T-helper 2 cell treated with Interferon-gamma antibody and Interleukin-4, amounts not matched to agents 5 μg/mL and 100 μg/mL, for 36 hours (primary cell): ENCODE data around the gene AADACL4.
A peak's percentile ranks its signal among the peaks of the same experiment; 100 is the strongest.

Experiments used
- DNase-seq: peaks from one replicate; pipeline ENCODE4 v3.0.0; 2021; ENCODE audit warnings: low spot score
- H3K27ac Mint-ChIP-seq: one replicate; pipeline ENCODE4 v1.8.0; 2021; ENCODE audit warnings: mild to moderate bottlenecking, mixed read lengths
- H3K27me3 Mint-ChIP-seq: one replicate; pipeline ENCODE4 v1.8.0; 2021; ENCODE audit warnings: low read depth, mixed read lengths
- H3K36me3 Mint-ChIP-seq: one replicate; pipeline ENCODE4 v1.8.0; 2021; ENCODE audit warnings: low read depth, mixed read lengths
- H3K4me1 Mint-ChIP-seq: one replicate; pipeline ENCODE4 v1.8.0; 2021; ENCODE audit warnings: low read depth, mixed read lengths
- H3K4me3 Mint-ChIP-seq: one replicate; pipeline ENCODE4 v1.8.0; 2022; ENCODE audit warnings: mild to moderate bottlenecking, moderate library complexity, mixed read lengths
- H3K9me3 Mint-ChIP-seq: one replicate; pipeline ENCODE4 v1.8.0; 2021; ENCODE audit warnings: mixed read lengths

AADACL4 gene

GRCh38 chr1:12617511-12617900 is 26.4 kb upstream of the AADACL4 start:
- peak; percentile 45 for DNase-seq
- peak overlapping the region; percentile 97 for H3K27ac Mint-ChIP-seq
- peaks cover 4% of the 10 kb centered on the region for H3K27me3 Mint-ChIP-seq
- H3K9me3 Mint-ChIP-seq, result no peaks in the 10 kb centered on the region
- peak overlapping the region; percentile 99 for H3K4me3 Mint-ChIP-seq
- peaks cover 20% of the 10 kb centered on the region for H3K36me3 Mint-ChIP-seq
- H3K4me1 Mint-ChIP-seq, result peaks cover 61% of the 10 kb centered on the region

DNA sequence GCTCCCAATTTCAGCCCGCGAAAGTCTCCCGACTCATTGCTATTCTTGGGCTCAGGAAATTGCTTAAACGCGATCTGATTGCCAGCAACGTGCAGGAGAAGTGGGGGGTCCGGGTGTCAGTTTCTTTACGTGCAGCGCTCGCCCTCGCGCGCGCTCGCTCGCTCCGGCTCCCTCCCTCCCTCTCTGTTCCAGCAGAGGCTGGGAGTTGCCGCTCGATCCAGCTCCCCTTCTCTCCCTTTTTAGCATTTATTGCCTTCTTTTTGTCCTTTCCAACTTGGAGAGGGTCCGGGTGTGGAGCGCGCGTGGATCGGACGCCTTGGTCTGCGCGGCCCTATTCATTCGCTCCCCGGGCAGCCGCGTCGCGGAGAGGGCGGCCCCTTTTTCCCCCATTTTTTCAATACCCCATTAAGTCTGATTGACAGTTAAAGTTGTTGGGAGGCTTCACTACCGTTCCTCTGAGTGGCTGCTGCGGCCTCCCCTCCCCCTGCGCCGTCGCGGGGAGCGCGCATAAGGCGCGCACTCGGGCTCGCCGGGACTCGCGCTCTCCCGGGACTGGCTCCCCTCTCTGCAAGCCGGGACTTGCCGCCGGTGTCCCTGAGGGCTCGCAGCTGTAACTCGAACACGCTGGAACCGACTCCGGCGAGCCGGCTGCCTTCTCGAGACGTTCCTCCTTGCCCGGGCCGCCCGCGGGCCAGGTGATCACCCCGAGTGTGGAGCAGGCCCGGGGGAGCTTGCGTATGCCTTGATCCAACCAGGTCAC is 25.8 kb upstream of the AADACL4 start, which contains the start of gene DHRS3:
Gene DHRS3, minus strand, starts transcription at position 310 of the 760 bp plus-strand sequence. CDS start 862 bp downstream, outside the sequence.
- peaks cover 55% of the 10 kb centered on the region for H3K4me1 Mint-ChIP-seq
- peak within 1 kb of the TSS; percentile 97 for H3K27ac Mint-ChIP-seq
- H3K9me3 Mint-ChIP-seq, result no peaks in the 10 kb centered on the region
- peaks cover 4% of the 10 kb centered on the region for H3K27me3 Mint-ChIP-seq
- peak; percentile 74 for DNase-seq
- H3K36me3 Mint-ChIP-seq, result peaks cover 15% of the 10 kb centered on the region
- H3K4me3 Mint-ChIP-seq, result peak within 1 kb of the TSS; percentile 99

DNA sequence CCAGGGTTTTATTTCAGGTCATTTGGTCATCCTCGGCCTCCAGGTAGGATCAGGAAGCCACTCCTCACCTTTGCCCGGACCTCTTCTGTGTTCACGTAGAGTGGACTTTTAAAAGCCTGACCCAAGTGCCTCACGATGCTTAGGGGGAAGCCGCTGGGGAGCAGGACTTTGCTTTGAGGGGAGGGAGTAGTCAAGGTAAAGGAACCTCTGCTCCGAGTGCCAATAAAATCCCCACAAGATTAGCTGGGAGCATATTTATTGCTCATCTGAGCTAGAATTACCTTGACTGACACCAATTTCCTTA is 25.3 kb upstream of the AADACL4 start:
- no peak for DNase-seq
- H3K27ac Mint-ChIP-seq, result peak overlapping the region; percentile 97
- H3K4me1 Mint-ChIP-seq, result peaks cover 52% of the 10 kb centered on the region
- H3K9me3 Mint-ChIP-seq, result no peaks in the 10 kb centered on the region
- H3K27me3 Mint-ChIP-seq, result peaks cover 7% of the 10 kb centered on the region
- peak overlapping the region; percentile 99 for H3K4me3 Mint-ChIP-seq
- peaks cover 12% of the 10 kb centered on the region for H3K36me3 Mint-ChIP-seq

DNA sequence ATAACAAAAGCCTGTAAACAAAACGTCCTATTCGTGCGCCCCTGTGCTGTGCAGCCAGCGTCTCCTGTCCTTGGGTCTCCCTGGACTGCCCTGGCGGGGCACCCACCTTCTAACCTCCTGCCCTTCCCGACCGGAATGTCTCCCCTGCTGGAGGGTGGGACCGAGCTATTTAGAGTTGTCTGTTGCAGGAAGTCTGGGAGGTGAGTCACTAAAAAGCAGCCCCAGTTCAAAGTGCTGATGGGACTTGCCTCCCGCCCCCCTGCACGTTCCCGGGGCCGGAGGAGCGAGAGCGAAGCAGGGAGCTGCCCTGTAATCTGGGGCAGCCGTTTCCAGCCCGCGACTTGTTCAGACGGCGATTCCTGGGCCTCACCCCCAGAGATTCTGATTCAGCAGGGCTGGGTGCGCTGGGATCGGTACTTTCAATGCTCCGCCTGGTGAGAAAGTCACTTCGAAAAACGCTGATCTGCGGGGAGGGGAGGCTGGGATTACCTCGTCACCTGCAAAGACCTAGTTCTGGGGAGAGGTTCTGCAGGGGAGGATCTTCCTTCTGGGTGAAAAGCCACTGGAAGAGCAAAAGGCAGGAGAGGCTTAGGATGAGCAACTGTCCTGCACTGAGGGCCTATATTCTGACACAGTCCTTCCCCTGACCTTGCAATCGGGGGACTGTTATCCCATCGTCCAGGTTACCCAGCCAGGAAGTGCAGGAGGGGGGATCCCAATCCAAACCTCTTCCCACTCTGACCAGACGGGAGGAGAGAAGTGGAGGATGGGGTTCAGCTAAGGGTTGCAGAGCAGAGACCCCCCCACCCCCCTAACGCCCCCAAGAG is 24.7 kb upstream of the AADACL4 start:
- Mint-ChIP-seq H3K27ac (peak overlapping the region; percentile 97), H3K36me3 (peaks cover 12% of the 10 kb centered on the region), H3K27me3 (peaks cover 7% of the 10 kb centered on the region), H3K4me3 (peak overlapping the region; percentile 99), H3K9me3 (no peaks in the 10 kb centered on the region), H3K4me1 (peaks cover 50% of the 10 kb centered on the region)
- peak; percentile 70 for DNase-seq

DNA sequence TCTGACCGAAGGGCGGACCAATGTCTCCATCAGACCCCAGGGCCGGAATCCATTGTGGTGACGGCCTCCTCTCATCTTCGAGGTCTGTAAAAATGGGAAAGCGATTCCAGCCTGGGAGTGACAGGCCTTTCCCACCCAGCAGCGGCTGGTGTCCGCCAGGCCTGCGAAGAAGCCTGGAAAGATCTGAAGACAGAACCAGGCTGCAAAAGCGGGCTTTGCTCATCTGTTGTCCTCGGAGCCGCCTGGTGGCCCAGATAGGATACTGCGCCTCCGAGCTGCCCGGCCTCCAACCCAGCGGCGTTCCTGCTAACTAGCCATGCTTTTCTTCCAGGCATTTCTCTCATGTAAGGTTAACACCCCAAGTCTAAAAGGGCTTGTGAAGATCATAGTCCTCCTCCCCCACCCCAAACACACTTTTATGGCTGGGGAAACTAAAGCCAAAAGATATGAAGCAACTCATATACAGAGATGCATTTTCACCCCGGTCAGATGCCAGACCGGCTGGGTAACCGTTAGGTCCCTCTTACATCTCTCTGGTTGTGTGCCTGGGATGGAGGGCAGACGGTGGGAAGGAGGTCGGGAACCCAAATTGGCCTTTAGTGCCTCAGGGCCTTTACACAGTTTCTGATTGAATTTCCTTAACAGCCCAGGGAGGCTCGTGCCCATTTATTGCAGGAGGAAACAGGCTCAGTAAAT is 23.9 kb upstream of the AADACL4 start:
- peaks cover 7% of the 10 kb centered on the region for H3K27me3 Mint-ChIP-seq
- peaks cover 6% of the 10 kb centered on the region for H3K36me3 Mint-ChIP-seq
- peak overlapping the region; percentile 60 for H3K27ac Mint-ChIP-seq
- H3K4me3 Mint-ChIP-seq, result peak overlapping the region; percentile 99
- H3K9me3 Mint-ChIP-seq, result no peaks in the 10 kb centered on the region
- peak; percentile 77 for DNase-seq
- peaks cover 43% of the 10 kb centered on the region for H3K4me1 Mint-ChIP-seq

GRCh38 chr1:12620488-12620865 is 23.4 kb upstream of the AADACL4 start:
- peak overlapping the region; percentile 17 for H3K27ac Mint-ChIP-seq
- H3K9me3 Mint-ChIP-seq, result no peaks in the 10 kb centered on the region
- peak; percentile 52 for DNase-seq
- peaks cover 38% of the 10 kb centered on the region for H3K4me1 Mint-ChIP-seq
- peaks cover 6% of the 10 kb centered on the region for H3K36me3 Mint-ChIP-seq
- peak overlapping the region; percentile 99 for H3K4me3 Mint-ChIP-seq
- peaks cover 7% of the 10 kb centered on the region for H3K27me3 Mint-ChIP-seq

- H3K4me3 Mint-ChIP-seq, result peak overlapping the region; percentile 99
- H3K27ac Mint-ChIP-seq, result peak overlapping the region; percentile 10
- peaks cover 6% of the 10 kb centered on the region for H3K36me3 Mint-ChIP-seq
- H3K27me3 Mint-ChIP-seq, result peaks cover 7% of the 10 kb centered on the region
- DNase-seq, result no peak
- H3K9me3 Mint-ChIP-seq, result no peaks in the 10 kb centered on the region
- H3K4me1 Mint-ChIP-seq, result peaks cover 34% of the 10 kb centered on the region
Observed at GRCh38 chr1:12620931-12621330, 23.0 kb upstream of the AADACL4 start.

DNA sequence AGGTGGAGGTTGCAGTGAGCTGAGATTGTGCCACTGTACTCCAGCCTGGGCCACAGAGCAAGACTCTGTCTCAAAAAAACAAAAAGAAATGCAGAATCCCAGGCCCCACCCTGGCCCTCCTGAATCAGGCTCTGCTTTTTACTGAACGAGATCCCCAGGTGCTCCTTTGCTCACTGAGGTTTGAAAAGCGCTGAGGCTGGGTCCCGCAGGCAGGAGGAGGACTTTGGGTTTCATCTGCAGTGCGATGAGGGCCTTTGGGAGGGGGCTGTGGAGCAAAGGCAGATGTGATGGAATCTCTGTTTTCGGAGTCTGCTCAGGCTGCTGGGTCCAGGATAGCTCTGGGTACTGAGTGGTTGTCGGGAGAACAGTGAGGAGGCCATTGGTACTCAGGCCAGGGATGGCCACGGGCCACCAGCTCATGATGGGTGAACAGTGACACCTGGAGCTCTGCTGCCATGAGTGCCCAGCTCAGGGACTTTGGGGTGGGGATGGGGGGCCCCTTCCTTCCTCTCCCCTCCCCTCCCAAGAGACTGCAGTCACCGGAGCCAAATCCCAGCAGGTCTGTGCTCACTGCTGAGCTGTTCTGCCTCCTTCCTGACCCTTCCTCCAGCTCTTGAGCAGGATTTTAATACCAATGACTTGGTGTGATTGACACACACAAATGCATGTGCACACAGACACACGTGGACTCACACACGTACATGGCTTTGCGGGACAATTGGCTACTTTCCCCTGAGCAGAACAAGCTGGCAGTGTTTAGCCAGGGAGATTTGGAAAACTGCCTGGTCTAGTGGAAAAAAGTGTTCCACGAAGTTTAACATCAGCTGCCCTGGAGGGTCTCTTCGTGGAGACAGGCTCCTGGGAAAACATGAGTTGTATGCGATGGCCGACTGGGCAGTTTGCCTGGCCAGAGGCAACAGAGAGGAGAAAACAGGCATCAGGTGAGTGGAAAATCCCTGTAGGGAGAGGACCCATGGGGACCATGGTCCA is 22.2 kb upstream of the AADACL4 start:
- Mint-ChIP-seq H3K9me3 (no peaks in the 10 kb centered on the region), H3K4me1 (peaks cover 28% of the 10 kb centered on the region), H3K36me3 (no peaks in the 10 kb centered on the region), H3K27me3 (peaks cover 5% of the 10 kb centered on the region), H3K4me3 (no peak overlapping the region), H3K27ac (no peak overlapping the region)
- no peak for DNase-seq

DNA sequence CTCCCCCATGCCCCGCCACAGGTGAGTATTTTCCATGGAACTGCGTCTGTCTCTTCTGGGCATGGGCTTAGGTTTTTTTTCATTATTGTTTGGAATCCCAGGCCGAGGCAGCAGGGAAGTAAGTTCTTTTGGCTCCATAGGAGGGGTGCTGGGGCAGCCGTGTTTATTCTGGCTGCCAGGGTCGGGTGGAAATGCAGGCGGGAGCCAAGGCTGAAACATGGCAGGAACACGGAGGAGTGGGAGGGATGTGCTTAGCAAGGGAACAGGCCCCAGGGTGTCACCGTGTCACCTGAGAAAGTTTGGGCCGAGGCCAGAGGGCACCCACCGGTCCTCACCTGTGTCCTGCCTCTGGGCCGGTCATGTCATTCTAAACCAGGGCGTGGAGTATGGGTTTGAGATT is 21.4 kb upstream of the AADACL4 start:
- H3K4me3 Mint-ChIP-seq, result no peak overlapping the region
- DNase-seq, result no peak
- peaks cover 6% of the 10 kb centered on the region for H3K27me3 Mint-ChIP-seq
- no peaks in the 10 kb centered on the region for H3K9me3 Mint-ChIP-seq
- H3K36me3 Mint-ChIP-seq, result no peaks in the 10 kb centered on the region
- H3K27ac Mint-ChIP-seq, result no peak overlapping the region
- H3K4me1 Mint-ChIP-seq, result peaks cover 32% of the 10 kb centered on the region

DNA sequence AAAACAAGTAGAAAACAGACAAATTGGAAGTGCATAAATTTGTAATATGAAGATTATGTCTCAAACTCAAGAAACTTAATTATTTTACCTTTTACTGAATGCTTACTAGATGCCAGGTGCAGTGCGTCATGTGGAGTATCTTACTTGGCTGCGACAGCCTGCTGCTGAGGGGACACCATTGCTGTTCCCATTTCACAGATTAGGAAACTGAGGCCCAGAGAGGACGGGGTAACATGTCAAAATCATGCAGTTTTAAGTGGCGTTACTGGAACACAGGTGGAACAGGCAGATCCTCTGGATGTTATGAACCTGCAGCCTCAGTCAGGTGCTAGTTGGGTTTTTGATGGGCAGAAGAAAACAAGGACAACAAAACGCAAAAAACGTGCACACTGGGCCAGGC is 18.6 kb upstream of the AADACL4 start:
- Mint-ChIP-seq H3K36me3 (no peaks in the 10 kb centered on the region), H3K9me3 (no peaks in the 10 kb centered on the region), H3K27ac (no peak overlapping the region), H3K27me3 (peaks cover 11% of the 10 kb centered on the region), H3K4me1 (peaks cover 16% of the 10 kb centered on the region), H3K4me3 (no peak overlapping the region)
- no peak for DNase-seq

GRCh38 chr1:12626888-12627287 is 17.0 kb upstream of the AADACL4 start:
- Mint-ChIP-seq H3K27ac (no peak overlapping the region), H3K4me1 (peaks cover 10% of the 10 kb centered on the region), H3K27me3 (peaks cover 11% of the 10 kb centered on the region), H3K4me3 (no peak overlapping the region), H3K9me3 (no peaks in the 10 kb centered on the region), H3K36me3 (no peaks in the 10 kb centered on the region)
- DNase-seq, result no peak

DNA sequence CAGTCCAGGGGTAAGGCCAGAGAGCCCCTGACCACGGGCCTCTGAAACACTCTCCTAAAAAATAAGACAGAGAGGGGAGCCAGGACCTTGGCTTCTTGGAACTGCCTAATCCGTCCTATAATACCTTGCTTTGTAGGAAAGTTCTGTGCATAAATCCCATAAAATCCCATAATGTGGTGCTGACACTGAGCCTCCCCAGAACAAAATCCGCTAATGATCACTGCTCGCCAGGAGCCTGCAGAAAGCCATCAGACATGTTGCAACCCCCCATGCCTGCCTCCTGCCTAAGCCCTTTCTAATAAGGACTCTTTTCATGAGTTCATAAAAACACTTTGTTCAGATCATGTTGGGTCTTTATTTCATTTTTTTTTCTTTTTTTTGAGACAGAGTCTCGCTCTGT is 16.6 kb upstream of the AADACL4 start:
- Mint-ChIP-seq H3K36me3 (no peaks in the 10 kb centered on the region), H3K4me3 (no peak overlapping the region), H3K9me3 (no peaks in the 10 kb centered on the region), H3K4me1 (peaks cover 10% of the 10 kb centered on the region), H3K27me3 (peaks cover 11% of the 10 kb centered on the region), H3K27ac (no peak overlapping the region)
- DNase-seq, result no peak

DNA sequence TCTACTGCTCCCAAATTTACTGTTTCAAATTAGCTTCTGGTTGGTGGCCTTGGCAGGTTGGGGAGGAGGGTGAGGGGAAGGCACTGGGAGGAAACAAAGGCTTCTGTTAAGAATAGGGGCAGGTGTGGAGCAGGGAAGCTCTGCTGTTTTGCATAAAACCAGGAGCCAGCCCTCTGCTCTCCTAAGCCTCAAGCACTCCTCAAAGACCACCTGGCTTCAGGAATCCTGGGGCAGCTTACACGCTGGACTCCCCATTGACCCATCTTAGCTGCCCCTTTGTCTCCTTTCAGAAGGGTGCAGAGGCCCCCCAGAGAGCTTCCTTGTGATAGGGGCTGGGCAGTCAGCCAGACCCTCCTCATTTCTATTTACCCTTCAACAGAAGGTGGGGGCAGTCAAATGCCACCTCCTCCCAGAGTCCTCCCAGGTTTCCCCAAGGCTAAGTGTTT is 14.4 kb upstream of the AADACL4 start:
- no peaks in the 10 kb centered on the region for H3K36me3 Mint-ChIP-seq
- no peaks in the 10 kb centered on the region for H3K9me3 Mint-ChIP-seq
- no peak overlapping the region for H3K27ac Mint-ChIP-seq
- no peak overlapping the region for H3K4me3 Mint-ChIP-seq
- no peak for DNase-seq
- peaks cover 13% of the 10 kb centered on the region for H3K27me3 Mint-ChIP-seq
- peaks cover 14% of the 10 kb centered on the region for H3K4me1 Mint-ChIP-seq
